Epithelial cell of proximal tubule (primary cell): Measurements from ENCODE around the gene HIVEP1. TPM values are rescaled to one million over a fixed set of nuclear protein-coding genes. Genes with fewer than 3 reads are reported as not detected.
"Not testable (repeated sequence)": the region's sequence is repeated elsewhere in the genome, so short reads cannot be mapped to it uniquely, and the experiment has no call there.

Experiments
- DNase-seq: peaks from one replicate; pipeline ENCODE4 v3.0.0-alpha.2; 2011; ENCODE audit warnings: low read depth
- H3K4me3 ChIP-seq: 2 replicates; pipeline ENCODE4 v1.5.1; 2011; ENCODE audit warnings: low read depth, mild to moderate bottlenecking, low read length
- CTCF ChIP-seq: conservative IDR thresholded peaks from 2 replicates; pipeline ENCODE4 v1.5.1; 2012; ENCODE audit warnings: low read depth, mild to moderate bottlenecking, low read length
- total RNA-seq: library from RNA; depleted of rRNA; stranded (reverse); fragments of >200 nt; gene quantifications from 2 replicates; pipeline ENCODE4 v1.2.3, GENCODE V29; 2015

The HIVEP1 gene
- total RNA-seq, 1 donor from 2014 or later, result 14.2 TPM

DNA sequence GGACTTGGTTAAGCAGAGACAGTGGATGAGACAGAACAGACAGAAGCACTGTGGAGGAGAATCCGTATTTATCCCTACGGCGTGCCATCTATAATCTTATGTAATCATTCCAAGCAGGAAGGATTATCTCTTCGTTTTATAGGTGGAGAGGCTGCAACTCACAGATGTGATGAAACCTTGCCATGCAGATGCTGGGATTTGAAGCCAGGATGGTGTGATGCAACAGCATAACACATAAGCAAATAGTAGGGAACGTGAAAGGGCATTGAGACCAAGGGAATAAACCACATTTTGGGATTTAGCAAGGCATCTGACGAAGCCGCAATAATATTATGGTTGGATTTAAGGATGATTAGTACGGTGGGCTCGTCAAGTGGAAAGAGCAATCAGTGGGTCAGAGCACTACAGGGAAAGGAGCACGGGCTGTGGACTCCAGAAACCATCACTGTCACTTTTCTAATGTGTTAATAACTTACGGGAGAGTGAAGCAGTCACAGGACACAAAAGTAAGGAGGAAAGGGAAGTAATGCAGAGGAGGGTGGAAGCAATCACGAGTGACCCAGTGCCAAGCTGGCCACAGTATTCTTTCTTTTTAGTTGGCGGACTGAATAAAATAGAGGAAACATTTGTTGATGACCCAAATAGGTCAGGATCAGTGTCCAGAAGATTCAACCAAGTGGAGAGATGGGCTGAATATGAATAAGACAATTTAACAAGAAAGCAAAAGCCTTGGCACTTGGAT is 158.4 kb downstream of the HIVEP1 start:
- no peak for DNase-seq
- H3K4me3 ChIP-seq, result no peak overlapping the region
- no peak for TF ChIP-seq CTCF

GRCh38 chr6:12171717-12172116 is 159.6 kb downstream of the HIVEP1 start:
- H3K4me3 ChIP-seq, result no peak overlapping the region
- no peak for TF ChIP-seq CTCF
- DNase-seq, result no peak

DNA sequence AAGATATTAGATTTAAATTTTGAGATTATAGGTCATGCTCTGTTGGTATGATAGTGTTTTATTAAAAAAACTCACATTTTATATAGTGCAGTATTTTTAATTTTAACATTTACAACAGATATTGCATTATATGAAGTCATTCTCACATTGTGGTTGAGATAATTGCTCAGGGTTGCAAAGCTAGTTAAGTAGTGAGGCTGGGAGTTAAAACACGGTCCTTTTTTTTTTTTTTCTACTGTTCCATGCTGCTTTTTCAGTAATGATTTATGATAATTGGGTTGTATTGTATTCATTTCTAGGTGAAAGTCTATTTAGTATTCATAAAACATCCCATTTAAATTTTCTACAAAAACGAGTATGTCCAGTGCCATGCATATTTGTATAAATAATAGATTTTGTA is 160.5 kb downstream of the HIVEP1 start:
- DNase-seq, result no peak
- no peak overlapping the region for H3K4me3 ChIP-seq
- TF ChIP-seq CTCF, result no peak

DNA sequence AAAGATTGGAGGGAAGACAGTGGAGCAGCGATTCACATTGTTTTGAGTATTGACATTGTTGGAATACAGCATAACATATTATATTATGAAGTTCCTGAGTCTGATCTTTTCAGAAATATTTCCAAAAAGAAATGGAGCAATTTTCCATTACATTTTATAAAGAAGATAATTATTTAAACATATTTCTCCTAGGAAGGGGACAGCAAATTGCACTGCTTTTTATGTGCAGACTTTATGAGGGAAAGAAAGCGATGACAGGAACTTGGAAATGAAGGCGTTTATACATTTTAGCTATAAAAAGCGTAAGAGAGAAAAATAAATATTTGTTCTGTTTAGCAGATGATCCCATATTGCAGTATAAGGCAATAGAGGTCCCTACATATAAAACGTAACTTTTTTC is 161.1 kb downstream of the HIVEP1 start:
- no peak for TF ChIP-seq CTCF
- no peak overlapping the region for H3K4me3 ChIP-seq
- DNase-seq, result no peak

DNA sequence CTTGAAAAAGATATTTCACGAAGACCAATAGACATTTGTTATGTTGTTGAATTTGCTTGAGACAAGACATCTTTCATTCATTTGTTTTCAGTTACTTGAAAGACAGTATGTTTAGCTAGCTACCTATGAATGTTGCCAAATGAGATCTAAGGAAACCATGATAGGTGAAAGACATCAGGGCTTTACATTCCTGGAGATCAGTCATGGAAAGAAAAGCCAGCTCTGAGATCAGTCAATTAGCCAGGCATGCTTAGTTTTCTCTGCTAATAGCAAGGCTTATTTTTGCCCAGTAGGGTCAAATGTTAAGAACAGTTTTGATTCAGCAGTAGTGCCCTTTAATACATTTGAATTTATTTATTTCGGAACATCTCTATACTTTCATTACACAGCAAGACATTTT is 161.5 kb downstream of the HIVEP1 start:
- no peak for TF ChIP-seq CTCF
- no peak overlapping the region for H3K4me3 ChIP-seq
- peak; percentile 70 for DNase-seq

GRCh38 chr6:12174878-12175277 is 162.8 kb downstream of the HIVEP1 start:
- H3K4me3 ChIP-seq, result no peak overlapping the region
- TF ChIP-seq CTCF, result no peak
- DNase-seq, result no peak

- TF ChIP-seq CTCF, result no peak
- DNase-seq, result no peak
- H3K4me3 ChIP-seq, result no peak overlapping the region
Measured at GRCh38 chr6:12175626-12176025, 163.5 kb downstream of the HIVEP1 start.

DNA sequence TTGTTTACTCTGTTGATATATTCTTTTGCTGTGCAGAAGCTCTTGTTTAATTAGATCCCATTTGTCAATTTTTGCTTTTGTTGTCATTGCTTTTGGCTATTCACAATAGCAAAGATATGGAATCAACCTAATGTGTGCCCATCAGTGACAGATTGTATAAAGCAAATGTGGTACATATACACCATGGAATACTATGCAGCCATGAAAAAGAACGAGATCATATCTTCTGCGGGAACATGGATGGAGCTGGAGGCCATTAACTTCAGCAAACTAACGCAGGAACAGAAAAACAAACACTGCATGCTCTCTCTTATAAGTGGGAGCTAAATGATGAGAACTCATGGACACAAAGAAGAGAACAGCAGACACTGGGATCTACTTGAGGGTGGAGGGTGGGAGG is 164.7 kb downstream of the HIVEP1 start:
- H3K4me3 ChIP-seq, DNase-seq: not testable (repeated sequence)
